ENCODE measurements around the gene PTPN6. TPM values are rescaled to one million over a fixed set of nuclear protein-coding genes. Genes with fewer than 3 reads are reported as not detected.
A peak's percentile ranks its signal among the peaks of the same experiment; 100 is the strongest.

Gene PTPN6
- total RNA-seq, 2 donors from 2014 or later, result 18.7 to 31.4 TPM

DNA sequence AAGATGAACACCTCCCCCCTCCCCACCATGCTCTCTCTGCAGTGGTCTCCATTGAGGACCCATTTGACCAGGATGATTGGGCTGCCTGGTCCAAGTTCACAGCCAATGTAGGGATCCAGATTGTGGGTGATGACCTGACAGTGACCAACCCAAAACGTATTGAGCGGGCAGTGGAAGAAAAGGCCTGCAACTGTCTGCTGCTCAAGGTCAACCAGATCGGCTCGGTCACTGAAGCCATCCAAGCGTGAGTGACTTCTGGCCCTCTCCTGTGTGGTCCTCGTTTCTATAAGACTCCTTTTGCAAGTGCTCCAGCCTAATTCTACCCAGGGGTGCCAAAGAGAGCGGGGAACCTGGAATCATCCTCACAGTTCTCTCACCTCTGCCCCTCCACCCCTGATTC is 29.6 kb upstream of the PTPN6 start:
- intact Hi-C loops (cut with DNase I), result no loop called here
- peak; percentile 5 for DNase-seq (ENCODE audit: low spot score)

- intact Hi-C loops (cut with DNase I), result no loop called here
- peak; percentile 64 for DNase-seq (ENCODE audit: low spot score)
Observed at GRCh38 chr12:6921996-6922946, 28.9 kb upstream of the PTPN6 start.

DNA sequence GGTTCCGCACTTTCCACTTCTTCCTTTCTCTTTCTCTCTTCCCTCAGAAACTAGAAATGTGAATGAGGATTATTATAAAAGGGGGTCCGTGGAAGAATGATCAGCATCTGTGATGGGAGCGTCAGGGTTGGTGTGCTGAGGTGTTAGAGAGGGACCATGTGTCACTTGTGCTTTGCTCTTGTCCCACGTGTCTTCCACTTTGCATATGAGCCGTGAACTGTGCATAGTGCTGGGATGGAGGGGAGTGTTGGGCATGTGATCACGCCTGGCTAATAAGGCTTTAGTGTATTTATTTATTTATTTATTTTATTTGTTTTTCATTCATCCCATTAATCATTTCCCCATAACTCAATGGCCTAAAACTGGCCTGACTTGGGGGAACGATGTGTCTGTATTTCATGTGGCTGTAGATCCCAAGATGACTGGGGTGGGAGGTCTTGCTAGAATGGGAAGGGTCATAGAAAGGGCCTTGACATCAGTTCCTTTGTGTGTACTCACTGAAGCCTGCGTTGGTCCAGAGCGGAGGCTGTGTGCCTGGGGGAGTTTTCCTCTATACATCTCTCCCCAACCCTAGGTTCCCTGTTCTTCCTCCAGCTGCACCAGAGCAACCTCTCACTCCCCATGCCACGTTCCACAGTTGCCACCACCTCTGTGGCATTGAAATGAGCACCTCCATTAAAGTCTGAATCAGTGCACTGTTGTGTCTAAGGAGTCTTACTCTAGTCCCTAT is 28.0 kb upstream of the PTPN6 start:
- intact Hi-C loops (cut with DNase I), result no loop called here
- DNase-seq (ENCODE audit: low spot score), result no peak

- no peak for DNase-seq (ENCODE audit: low spot score)
- intact Hi-C loops (cut with DNase I), result loop anchor here in 1 of 2 donors (2.0 kb wide), 1 partner anchor 45 kb away; no protein-coding TSS in a partner anchor
Observed at GRCh38 chr12:6923851-6924250, 27.3 kb upstream of the PTPN6 start.

DNA sequence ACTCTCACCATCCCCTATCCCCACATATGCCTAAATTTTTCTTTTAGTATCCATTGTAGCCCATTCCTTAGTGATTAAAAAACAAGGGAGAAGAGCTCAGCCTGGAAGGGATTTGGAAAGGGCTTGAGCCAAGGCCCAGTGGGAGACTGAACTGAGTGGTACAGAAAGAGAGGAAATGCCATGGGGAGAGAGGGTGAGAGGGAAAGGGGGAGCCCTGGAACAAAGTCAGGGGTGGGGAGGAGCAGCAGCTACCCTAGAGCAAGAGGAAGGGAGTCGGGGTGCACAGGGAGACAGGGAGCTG is 26.0 kb upstream of the PTPN6 start:
- DNase-seq (ENCODE audit: low spot score), result no peak
- intact Hi-C loops (cut with DNase I), result loop anchor here (2.0 to 5.0 kb wide), 2 partner anchors 44 to 58 kb away; partner anchors contain the start of gene TPI1 (in 1 of the 2)

GRCh38 chr12:6925540-6926279 is 25.4 kb upstream of the PTPN6 start:
- intact Hi-C loops (cut with DNase I), result loop anchor here (2.0 to 5.0 kb wide), 2 partner anchors 43 to 58 kb away; partner anchors contain the start of gene TPI1 (in 1 of the 2)
- DNase-seq (ENCODE audit: low spot score), result no peak

DNA sequence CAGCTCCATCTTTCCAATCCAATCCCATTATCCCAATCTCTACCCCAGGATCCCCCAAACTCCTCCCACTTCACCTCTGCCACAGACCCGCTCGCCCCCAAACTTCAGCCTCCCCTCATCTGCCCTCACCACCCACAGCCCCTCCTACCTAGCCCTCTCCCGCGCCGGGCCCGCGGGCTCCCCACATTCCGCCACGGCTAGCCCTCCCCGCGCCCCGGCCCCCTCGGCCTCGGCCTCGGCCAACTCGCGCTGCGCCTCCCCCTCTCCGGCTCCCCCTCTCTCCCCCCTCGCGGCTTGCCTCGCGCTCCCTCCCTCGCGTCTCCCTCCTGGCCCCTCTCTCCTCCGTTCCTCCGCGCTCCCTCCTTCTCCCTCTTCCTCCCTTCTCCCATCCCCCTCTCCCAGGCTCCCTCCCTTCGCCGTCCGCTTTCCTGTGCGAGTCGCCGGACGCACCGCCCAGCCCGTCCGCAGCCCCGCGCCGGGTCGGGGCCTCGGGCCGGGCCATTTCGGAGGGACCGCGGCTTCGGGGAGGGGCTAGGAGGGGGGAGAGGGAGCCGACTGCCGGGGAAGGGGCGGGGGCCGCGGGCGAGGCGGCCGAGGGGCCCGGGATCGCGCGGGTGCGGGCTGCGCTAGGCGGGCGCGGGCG is 23.7 kb upstream of the PTPN6 start, which contains the start of gene ATN1:
Gene ATN1, plus strand, starts transcription at position 581 of the 643 bp plus-strand sequence. CDS start 6,043 bp downstream, outside the sequence.
- intact Hi-C loops (cut with DNase I), result loop anchor here in 1 of 2 donors (5.0 kb wide), 1 partner anchor 60 kb away; the partner anchor contains the start of gene TPI1
- DNase-seq (ENCODE audit: low spot score), result peak; percentile 94

DNA sequence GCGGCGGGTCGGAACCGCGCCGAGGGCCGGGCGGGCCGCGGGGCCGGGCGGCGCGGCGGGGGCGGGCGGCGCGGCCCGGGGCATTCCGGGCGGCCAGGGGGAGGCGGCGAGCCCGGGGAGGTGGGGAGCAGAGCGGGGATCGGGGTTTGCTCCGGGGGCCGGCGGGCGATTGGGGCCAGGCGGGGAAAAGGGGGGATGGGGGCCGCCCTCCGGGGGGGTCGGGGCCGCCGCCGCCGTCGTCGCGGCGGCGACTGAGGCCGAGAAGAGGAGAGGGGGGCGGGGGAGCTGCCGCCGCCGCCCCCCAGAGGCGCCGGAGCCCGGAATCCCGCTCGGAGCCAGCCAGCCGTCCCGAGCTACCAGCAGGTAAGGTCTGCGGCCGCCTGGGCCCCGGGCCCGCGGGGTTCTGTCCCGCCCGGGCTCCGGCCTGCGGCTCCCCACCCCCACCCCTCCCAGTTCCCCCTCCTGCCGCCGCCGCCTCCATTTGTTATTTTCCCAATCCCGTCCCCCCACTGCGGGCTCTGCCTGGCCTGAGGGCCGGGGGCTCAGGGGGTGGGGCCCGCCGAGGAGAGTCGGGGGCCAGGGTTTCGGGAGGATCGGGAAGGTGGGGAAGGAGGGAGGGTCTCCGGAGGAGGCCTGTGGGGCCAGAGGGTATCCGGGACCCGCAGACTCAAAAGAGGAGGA is 23.0 kb upstream of the PTPN6 start:
- intact Hi-C loops (cut with DNase I), result loop anchor here in 1 of 2 donors (5.0 kb wide), 1 partner anchor 61 kb away; the partner anchor contains the start of gene TPI1
- peak; percentile 73 for DNase-seq (ENCODE audit: low spot score)

GRCh38 chr12:6928703-6929407 is 22.3 kb upstream of the PTPN6 start:
- DNase-seq (ENCODE audit: low spot score), result no peak
- intact Hi-C loops (cut with DNase I), result loop anchor here in 1 of 2 donors (5.0 kb wide), 1 partner anchor 62 kb away; the partner anchor contains the start of gene TPI1

- intact Hi-C loops (cut with DNase I), result loop anchor here (5.0 kb wide), 2 partner anchors 62 to 442 kb away; partner anchors contain the start of gene TPI1 (in 1 of the 2)
- no peak for DNase-seq (ENCODE audit: low spot score)
Observed at GRCh38 chr12:6929466-6930452, 21.4 kb upstream of the PTPN6 start.

- intact Hi-C loops (cut with DNase I), result loop anchor here in 1 of 2 donors (5.0 kb wide), 1 partner anchor 445 kb away; no protein-coding TSS in a partner anchor
- no peak for DNase-seq (ENCODE audit: low spot score)
Observed at GRCh38 chr12:6932766-6933165, 18.4 kb upstream of the PTPN6 start.

DNA sequence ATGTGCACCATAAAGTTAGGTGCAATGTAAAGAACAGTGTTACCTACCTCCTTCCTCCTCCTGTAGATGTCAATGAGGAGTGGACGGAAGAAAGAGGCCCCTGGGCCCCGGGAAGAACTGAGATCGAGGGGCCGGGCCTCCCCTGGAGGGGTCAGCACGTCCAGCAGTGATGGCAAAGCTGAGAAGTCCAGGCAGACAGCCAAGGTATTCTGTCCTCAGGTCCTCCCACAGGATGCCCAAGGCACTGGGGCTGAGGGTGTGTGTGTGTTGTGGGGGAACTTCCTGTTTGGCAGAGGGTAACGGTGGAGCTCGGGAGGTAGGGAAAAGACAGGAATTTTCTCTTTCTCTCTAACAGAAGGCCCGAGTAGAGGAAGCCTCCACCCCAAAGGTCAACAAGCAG is 17.0 kb upstream of the PTPN6 start:
- no peak for DNase-seq (ENCODE audit: low spot score)
- intact Hi-C loops (cut with DNase I), result loop anchor here in 1 of 2 donors (5.0 kb wide), 1 partner anchor 447 kb away; no protein-coding TSS in a partner anchor

- intact Hi-C loops (cut with DNase I), result no loop called here
- no peak for DNase-seq (ENCODE audit: low spot score)
Observed at GRCh38 chr12:6935371-6936193, 15.6 kb upstream of the PTPN6 start.

- DNase-seq (ENCODE audit: low spot score), result no peak
- intact Hi-C loops (cut with DNase I), result no loop called here
Observed at GRCh38 chr12:6936194-6936635, 14.9 kb upstream of the PTPN6 start.
